GM19238 (cell line): ENCODE measurements around the gene IFNA13.

Experiments used
- DNase-seq: peaks from one replicate; pipeline ENCODE4 v3.0.0; 2011; ENCODE audit warnings: low spot score; ENCODE audit not compliant: insufficient read length

Gene IFNA13

DNA sequence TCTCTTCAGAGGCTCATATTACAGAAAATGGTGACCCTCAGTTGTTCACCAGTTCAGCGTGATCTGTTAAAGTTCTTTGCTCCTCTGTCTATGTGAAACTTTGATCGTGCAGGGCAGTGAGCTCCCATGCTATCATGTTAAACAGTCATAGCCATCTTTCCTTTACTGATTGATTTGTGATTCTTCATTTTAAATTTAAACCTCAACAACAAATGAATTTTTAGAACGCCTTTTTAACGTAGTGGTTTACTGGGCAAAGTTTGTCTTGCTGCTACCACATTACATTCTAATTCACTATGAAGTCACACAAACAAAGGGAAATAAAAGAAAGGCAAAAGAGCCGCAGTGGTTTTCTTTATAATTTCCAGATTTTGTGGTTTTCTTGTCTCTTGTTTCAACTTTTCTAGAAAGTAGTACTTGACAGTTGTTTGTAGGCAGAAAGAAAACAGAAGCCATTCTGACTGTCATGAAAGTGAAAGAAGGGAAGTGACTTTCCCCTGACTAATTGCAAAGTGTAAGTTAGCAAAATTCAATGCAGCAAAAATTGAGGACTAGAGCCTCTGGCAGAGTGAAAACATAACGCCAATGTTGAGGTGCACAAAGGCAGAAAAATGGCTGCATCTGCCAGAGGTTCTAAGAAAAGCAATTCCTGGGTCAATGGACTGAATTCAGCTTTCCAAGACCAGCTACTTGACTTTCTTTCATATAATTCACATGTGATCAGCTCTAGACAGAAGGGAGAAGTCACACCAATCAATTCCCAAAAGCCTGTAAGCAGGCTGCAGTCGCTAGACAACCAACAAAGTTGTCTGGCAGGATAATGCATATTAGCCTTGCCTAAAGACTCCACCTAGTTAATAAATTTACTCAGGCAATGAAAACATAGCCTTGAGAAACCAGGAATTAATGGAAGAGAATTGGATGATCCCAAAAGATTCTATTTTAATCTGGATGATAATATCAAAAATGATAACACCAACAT lies 10.1 kb downstream of the IFNA13 start:
- DNase-seq: no peak

DNA sequence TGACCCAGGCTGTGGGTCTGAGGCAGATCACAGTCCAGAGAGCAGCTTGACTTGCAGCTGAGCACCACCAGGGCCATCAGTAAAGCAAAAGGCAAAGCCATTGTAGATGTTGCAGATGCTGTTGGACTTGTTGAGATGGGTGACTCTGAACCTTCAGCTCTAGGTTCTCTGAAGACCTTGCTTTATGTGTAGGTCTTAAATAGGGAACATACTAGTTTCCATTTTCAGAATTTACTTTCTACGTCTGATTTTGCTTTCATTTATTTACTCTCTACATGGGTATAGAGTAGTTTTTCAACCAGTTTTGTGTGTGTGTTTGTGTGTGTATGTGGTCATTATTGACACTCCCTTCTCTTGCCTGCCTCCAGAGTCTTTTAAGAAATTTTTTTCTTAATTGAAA lies 17.1 kb downstream of the IFNA13 start, which contains the start of gene IFNA6:
TSS of gene IFNA6 (minus strand) at position 101 of the 400 bp plus-strand sequence. CDS start at position 101, 0 bp downstream.
- no peak for DNase-seq

DNA sequence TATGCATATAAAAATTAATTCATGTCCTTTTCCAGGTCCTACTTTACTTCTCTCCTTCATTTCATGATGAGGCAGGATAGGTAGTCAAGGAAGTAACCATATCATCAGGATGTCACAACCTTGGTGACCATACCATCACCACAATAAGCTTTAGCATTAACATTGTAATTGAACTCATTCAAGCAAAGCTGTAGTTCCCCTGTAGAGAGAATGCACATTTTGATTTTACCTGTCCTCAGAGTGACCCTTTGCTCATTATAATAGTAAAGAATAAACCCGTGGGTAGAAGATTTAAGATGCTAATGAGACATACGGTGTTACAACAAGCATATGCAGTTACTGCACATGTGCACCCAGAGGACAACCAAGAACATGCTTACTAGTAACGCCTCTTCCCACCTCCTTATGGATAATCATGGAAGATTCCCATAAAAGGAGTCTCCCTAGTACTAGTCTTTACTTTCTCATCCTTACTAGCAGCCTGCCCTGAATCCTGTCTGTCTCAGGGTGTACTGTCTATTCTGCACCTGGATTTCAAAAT lies 19.4 kb downstream of the IFNA13 start:
- DNase-seq: no peak

DNA sequence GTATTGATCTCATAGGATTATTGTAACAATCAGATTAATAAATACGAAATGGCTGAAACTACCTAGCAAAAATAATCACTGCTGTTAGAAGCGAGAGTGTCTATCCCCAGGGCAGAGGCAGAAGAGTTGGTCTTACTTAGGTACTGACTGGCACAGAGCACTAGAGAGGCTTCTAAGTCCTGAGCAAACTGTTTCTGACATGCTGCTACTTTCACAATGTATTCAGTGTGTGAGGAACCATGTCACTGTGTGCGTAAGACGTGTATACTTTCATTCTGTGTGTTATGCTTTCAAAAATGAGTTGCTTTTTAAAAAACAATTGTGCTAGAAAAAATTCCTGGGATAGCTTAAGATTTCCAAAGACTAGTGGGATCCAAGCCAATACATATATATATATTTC lies 27.1 kb downstream of the IFNA13 start:
- no peak for DNase-seq

GRCh38 chr9:21336457-21336856 lies 31.4 kb downstream of the IFNA13 start:
- DNase-seq: no peak

DNA sequence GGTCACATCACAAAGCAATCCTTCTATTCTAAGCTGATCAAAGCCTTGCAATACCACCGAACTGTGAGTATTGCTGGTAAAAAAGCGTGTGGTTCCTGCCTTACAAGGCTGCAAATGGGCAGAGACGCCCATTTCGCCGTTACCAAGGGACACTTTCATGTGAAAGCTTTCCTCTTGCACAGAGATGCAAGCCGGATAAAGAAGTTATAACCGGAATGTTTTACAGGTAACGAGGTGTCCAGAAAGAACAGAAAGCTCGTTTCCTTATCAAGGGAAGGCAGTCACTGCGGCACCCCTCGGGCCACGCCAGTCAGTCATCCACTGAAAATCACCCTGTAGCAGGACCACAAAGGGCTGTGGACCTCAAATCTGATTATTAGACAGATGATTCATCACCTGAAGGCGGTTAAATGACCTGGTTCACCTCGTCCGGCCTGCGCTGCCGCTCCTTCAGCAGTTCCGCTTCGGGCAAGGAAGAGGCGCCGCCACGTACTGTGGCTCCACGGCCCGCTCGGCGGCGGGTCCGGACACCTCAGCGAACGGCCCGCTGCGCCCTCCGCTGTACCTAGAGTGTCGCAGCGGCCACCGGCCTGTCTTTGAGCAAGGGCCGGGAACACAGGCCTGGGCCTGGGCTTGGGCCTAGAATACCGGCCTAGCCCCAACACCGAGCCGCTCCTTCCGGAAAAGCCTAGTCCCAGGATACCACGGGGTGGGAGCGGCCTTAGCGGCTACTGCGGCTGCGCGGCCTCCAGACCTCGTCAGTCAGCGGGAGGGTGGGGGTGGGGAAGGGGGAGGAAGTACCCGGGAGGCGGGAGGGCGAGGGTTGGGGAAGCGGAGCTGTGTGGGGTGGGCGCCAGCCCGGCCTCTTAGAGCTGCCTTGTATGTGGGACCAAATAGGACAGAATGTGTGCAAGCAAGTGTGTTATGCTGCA lies 32.9 kb downstream of the IFNA13 start, which contains the start of gene KLHL9:
TSS of gene KLHL9 (minus strand) at position 704 of the 932 bp plus-strand sequence. CDS start at position 159, 545 bp downstream.
- peak; percentile 86 for DNase-seq

DNA sequence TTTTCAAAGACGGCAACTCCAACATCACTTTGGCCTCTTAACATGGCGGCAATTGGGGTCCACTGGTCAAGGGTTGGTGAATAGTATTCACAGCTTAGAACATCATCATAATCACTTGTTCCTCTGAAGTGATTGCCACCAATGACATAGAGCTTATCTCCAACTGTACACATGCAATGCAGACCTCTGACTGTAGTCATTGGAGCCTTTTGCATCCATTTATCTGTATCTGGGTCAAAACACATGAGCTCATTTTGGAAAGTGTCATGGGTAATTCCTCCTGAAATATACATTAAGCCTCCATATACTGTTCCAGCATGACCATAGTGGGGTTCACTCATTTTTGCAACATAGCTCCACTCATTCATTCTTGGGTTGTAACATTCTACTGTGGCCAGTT lies 34.6 kb downstream of the IFNA13 start:
- DNase-seq: no peak

GRCh38 chr9:21331676-21332402 lies 36.0 kb downstream of the IFNA13 start:
- no peak for DNase-seq

GRCh38 chr9:21326526-21327139 lies 41.2 kb downstream of the IFNA13 start:
- DNase-seq: no peak

DNA sequence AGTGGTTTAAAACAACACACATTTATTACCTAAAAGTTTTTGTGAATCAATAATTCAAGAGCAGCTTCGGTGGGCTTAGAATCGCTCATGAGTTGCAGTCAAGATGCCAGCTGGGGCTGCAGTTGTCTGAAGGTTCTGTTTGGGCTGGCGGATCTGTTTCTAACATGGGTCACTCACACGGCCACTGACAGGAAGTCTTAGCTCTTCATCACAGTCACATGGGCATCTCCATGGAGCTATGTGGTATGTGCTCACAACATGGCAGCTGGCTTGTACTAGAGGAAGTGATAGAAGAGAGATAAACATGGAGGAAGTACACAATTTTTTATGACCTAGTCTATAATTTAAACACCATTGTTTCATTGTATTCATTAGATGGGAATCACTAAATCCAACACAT lies 43.8 kb downstream of the IFNA13 start:
- DNase-seq: no peak

DNA sequence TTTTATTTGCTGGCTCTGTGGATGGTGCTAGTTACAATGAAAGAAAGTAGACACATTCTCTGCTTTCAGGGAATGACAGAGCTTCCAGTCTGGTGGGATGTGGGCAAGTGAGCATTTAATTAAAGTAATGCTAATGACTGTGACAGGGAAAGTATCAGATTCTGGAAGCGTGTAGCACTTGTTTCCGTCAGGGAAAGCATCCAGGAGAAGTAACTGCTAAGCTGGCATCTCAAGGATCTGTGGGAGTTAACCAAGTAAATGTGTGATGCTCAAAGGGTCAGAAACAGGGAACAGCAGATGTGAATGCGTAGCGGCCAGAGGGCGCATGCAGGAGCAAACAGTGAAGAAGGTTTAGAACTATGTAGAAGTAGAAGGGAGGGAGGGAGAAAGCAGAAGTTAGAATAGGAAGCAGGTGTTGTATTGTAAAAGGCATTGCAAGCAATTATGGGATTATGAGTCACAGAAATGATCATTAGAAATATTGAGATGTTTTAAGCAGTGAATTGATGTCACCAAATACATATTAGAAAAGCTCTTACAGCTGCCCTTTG lies 44.9 kb downstream of the IFNA13 start:
- DNase-seq: no peak

- DNase-seq: no peak
These were observed 47.4 kb downstream of the IFNA13 start for GRCh38 chr9:21320465-21320864.

DNA sequence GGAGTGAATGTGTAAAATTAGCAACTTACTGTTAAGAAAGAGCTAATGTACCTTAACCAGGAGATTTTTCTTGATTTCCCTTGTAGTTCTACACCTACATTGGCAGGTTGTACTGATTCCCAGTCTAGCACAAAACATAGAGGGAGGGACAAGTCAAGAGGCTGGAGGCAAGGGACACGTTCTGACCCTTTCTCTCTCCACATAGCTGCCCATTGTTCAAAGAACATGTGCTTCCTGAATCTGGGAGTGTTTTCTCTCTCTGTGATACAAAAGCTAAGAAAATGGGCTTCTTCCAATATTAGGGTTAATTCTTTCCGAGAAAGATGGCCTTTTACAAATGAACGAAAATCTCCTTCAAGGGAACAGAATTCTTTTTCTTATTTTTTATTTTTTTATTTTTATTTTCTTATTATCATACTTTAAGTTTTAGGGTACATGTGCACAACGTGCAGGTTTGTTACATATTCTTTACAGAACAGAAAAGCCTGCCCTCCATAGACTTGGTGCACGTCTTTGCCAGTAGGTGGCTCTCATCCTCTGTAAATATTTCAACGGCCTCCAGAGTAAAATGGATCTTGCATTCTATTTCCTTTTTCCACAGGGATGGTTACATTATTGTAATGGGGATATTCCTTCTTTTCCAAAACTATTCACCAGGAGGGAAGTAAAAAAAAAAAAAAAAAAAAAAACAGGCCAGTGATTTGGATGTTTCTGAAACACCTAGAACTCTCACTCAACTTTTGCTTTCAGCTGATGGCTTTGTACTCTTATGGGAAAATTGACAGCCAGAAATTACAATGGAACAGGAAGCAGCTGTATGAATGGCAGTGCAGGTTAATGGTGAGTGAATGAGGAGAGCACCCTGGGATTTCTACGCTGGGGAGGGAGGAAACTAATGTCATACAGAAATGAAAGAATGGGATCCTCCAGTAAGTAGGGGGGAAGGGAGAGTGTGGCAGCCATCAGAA lies 49.6 kb downstream of the IFNA13 start:
- no peak for DNase-seq
